OCI-LY7 (cell line): ENCODE data around the gene MARCHF2. TPM values are rescaled to one million over a fixed set of nuclear protein-coding genes. Genes with fewer than 3 reads are reported as not detected.

Experiments
- BruUV-seq: library from RNA; stranded (reverse); fragments of 400-500 nt; replicated peaks from 2 replicates; lab custom pipeline; 2021; lab: Mats Ljungman, UMichigan
- CTCF ChIA-PET: fragments of 300-600 bp; sonication (Branson Sonifier 250); formaldehyde crosslinking; loops from one replicate; lab custom pipeline; 2022; ENCODE audit warnings: antibody characterized with exemption; ENCODE audit not compliant: unreplicated experiment; lab: Charles Lee
- POLR2A ChIA-PET: fragments of 300-600 bp; sonication (Branson Sonifier 250); formaldehyde crosslinking; loops from one replicate; lab custom pipeline; 2022; ENCODE audit warnings: antibody characterized with exemption; lab: Charles Lee
- DNase-seq: peaks from one replicate; pipeline ENCODE4 v3.0.0-alpha.2; 2015; ENCODE audit warnings: low spot score
- H2AFZ ChIP-seq: fragments of 200-600 bp; sonication (generic), shearing (Covaris generic); 2 replicates; pipeline ENCODE4 v1.6.1; 2014; ENCODE audit warnings: mild to moderate bottlenecking, antibody characterized with exemption, low read length, moderate library complexity
- H3K27ac ChIP-seq: fragments of 200-600 bp; sonication (generic); 2 replicates; pipeline ENCODE4 v1.5.1; 2014; ENCODE audit warnings: mixed run types, low read depth, mild to moderate bottlenecking, moderate library complexity, low read length, inconsistent platforms; ENCODE audit not compliant: poor library complexity, severe bottlenecking
- H3K36me3 ChIP-seq: fragments of 200-600 bp; sonication (generic); 2 replicates; pipeline ENCODE4 v1.6.1; 2014; ENCODE audit warnings: mild to moderate bottlenecking, antibody characterized with exemption, low read length, moderate library complexity, mixed read lengths; ENCODE audit not compliant: insufficient read depth
- H3K4me1 ChIP-seq: fragments of 200-600 bp; sonication (generic); 2 replicates; pipeline ENCODE4 v1.5.1; 2014; ENCODE audit warnings: mild to moderate bottlenecking, low read length; ENCODE audit not compliant: insufficient read depth, poor library complexity, severe bottlenecking
- H3K4me2 ChIP-seq: fragments of 200-600 bp; sonication (generic); 2 replicates; pipeline ENCODE4 v1.6.1; 2014; ENCODE audit warnings: mild to moderate bottlenecking, low read length
- H3K4me3 ChIP-seq: fragments of 200-600 bp; sonication (generic); 2 replicates; pipeline ENCODE4 v1.5.1; 2014; ENCODE audit warnings: mild to moderate bottlenecking, low read depth, low read length; ENCODE audit not compliant: poor library complexity, severe bottlenecking
- H3K79me2 ChIP-seq: fragments of 200-600 bp; sonication (generic); 2 replicates; pipeline ENCODE4 v1.6.1; 2016; ENCODE audit warnings: low read depth, mild to moderate bottlenecking, low read length, moderate library complexity, mixed read lengths; ENCODE audit not compliant: insufficient read depth
- H3K9me2 ChIP-seq: fragments of 200-600 bp; sonication (generic); 2 replicates; pipeline ENCODE4 v1.6.1; 2016; ENCODE audit warnings: mild to moderate bottlenecking, low read length, mixed read lengths; ENCODE audit not compliant: insufficient read depth
- H3K9me3 ChIP-seq: fragments of 200-600 bp; sonication (generic); 2 replicates; pipeline ENCODE4 v1.6.1; 2014; ENCODE audit warnings: mild to moderate bottlenecking, mixed run types, low read length, mixed read lengths
- H4K20me1 ChIP-seq: fragments of 200-600 bp; sonication (generic); 2 replicates; pipeline ENCODE4 v1.6.1; 2014; ENCODE audit warnings: mild to moderate bottlenecking, antibody characterized with exemption, low read length, moderate library complexity, mixed read lengths; ENCODE audit not compliant: insufficient read depth
- CTCF ChIP-seq: fragments of 200-600 bp; sonication (generic); conservative IDR thresholded peaks from 2 replicates; pipeline ENCODE4 v1.5.1; 2014; ENCODE audit warnings: mild to moderate bottlenecking, antibody characterized with exemption, low read length, moderate library complexity, mixed read lengths
- EZH2phosphoT487 ChIP-seq: fragments of 200-600 bp; sonication (generic); IDR thresholded peaks from 2 replicates; pipeline ENCODE4 v1.6.1; 2018; ENCODE audit warnings: low read depth, borderline replicate concordance, mild to moderate bottlenecking, mixed run types, antibody characterized with exemption, low read length, moderate library complexity, mixed read lengths
- intact Hi-C: fragments of 100-400 bp; cut with micrococcal nuclease; formaldehyde crosslinking; loops from one replicate; pipeline ENCODE4 v1.10.0; 2022; ENCODE audit not compliant: unreplicated experiment
- total RNA-seq, 2 experiments: library from RNA; depleted of rRNA in 1 of 2; stranded (reverse); fragments of >200 nt in 1 of 2; shearing (Covaris generic) in 1 of 2; gene quantifications; 2 replicates each; pipeline ENCODE4 v1.2.3, GENCODE V29; 2014 to 2022

MARCHF2 gene
- total RNA-seq, 2 experiments from 2014 or later, result 12.4 to 14.1 TPM

- Histone ChIP-seq H3K4me1 (peaks cover 14% of the 10 kb centered on the region), H3K79me2 (peaks cover 85% of the 10 kb centered on the region), H3K4me2 (no peak overlapping the region), H3K9me3 (no peaks in the 10 kb centered on the region), H2AFZ (no peak overlapping the region), H3K9me2 (no peaks in the 10 kb centered on the region), H3K4me3 (no peak overlapping the region), H3K36me3 (peaks cover 100% of the 10 kb centered on the region), H4K20me1 (peaks cover 33% of the 10 kb centered on the region), H3K27ac (no peak overlapping the region)
- POLR2A ChIA-PET, result interaction anchor here (0.6 kb wide), 1 partner anchor 89 kb away, joined by 3 read pairs; no protein-coding TSS in a partner anchor
- intact Hi-C loops, result no loop called here
- CTCF ChIA-PET, result no interaction called here
- no peak for DNase-seq
- no TSS peak for BruUV-seq
- TF ChIP-seq CTCF (no peak), EZH2phosphoT487 (no peak)
Measured at GRCh38 chr19:8463365-8463764, 50.3 kb downstream of the MARCHF2 start.

GRCh38 chr19:8466018-8466417 is 52.9 kb downstream of the MARCHF2 start:
- peaks cover 16% of the 10 kb centered on the region for H4K20me1 ChIP-seq
- H3K9me2 ChIP-seq, result no peaks in the 10 kb centered on the region
- H3K36me3 ChIP-seq, result peaks cover 100% of the 10 kb centered on the region
- no peak for TF ChIP-seq CTCF
- TF ChIP-seq EZH2phosphoT487, result no peak
- H3K4me1 ChIP-seq, result peaks cover under 1% of the 10 kb centered on the region
- CTCF ChIA-PET, result no interaction called here
- intact Hi-C loops, result no loop called here
- POLR2A ChIA-PET, result interaction anchor here (0.6 kb wide), 1 partner anchor 106 kb away, joined by 4 read pairs; no protein-coding TSS in a partner anchor
- no TSS peak for BruUV-seq
- no peak overlapping the region for H3K4me2 ChIP-seq
- H3K79me2 ChIP-seq, result peaks cover 58% of the 10 kb centered on the region
- DNase-seq, result no peak
- no peak overlapping the region for H3K27ac ChIP-seq
- H3K4me3 ChIP-seq, result no peak overlapping the region
- no peaks in the 10 kb centered on the region for H3K9me3 ChIP-seq
- no peak overlapping the region for H2AFZ ChIP-seq

- H3K9me2 ChIP-seq, result no peaks in the 10 kb centered on the region
- no peak overlapping the region for H2AFZ ChIP-seq
- intact Hi-C loops, result no loop called here
- H3K9me3 ChIP-seq, result no peaks in the 10 kb centered on the region
- POLR2A ChIA-PET, result no interaction called here
- H3K79me2 ChIP-seq, result peaks cover 37% of the 10 kb centered on the region; the same call in 1 of the 2 replicates
- CTCF ChIA-PET, result no interaction called here
- no TSS peak for BruUV-seq
- no peak overlapping the region for H3K4me3 ChIP-seq
- TF ChIP-seq EZH2phosphoT487 (no peak), CTCF (no peak)
- no peak overlapping the region for H3K4me2 ChIP-seq
- no peaks in the 10 kb centered on the region; the same call in 1 of the 2 replicates for H4K20me1 ChIP-seq
- H3K4me1 ChIP-seq, result peaks cover 22% of the 10 kb centered on the region
- H3K36me3 ChIP-seq, result peaks cover 100% of the 10 kb centered on the region
- H3K27ac ChIP-seq, result no peak overlapping the region
- DNase-seq, result no peak
Measured at GRCh38 chr19:8468124-8468523, 55.0 kb downstream of the MARCHF2 start.
